GM12878 (cell line): ENCODE data around the gene HERPUD1. TPM values are rescaled to one million over a fixed set of nuclear protein-coding genes. Genes with fewer than 3 reads are reported as not detected.

ENCODE experiments used
- ATAC-seq: fragments of 200-7000 bp; cut with Tn5 transposase; 3 replicates; pipeline ENCODE4 v1.9.1; 2020; ENCODE audit warnings: mild to moderate bottlenecking, moderate library complexity
- BruUV-seq: library from RNA; stranded (reverse); fragments of 400-500 nt; replicated peaks from 2 replicates; lab custom pipeline; 2021; lab: Mats Ljungman, UMichigan
- CTCF ChIA-PET: fragments of 300-600 bp; sonication (Branson Sonifier 250); formaldehyde crosslinking; extraction: SDS; loops from one replicate; lab custom pipeline; 2021; ENCODE audit warnings: inconsistent platforms; lab: Yijun Ruan, JAX
- POLR2A ChIA-PET: fragments of 350-600 bp; formaldehyde crosslinking; extraction: SDS; loops from one replicate; lab custom pipeline; 2021; ENCODE audit warnings: inconsistent platforms; lab: Charles Lee
- RAD21 ChIA-PET: fragments of 300-600 bp; sonication (Branson Sonifier 250); formaldehyde crosslinking; loops from one replicate; lab custom pipeline; 2023; ENCODE audit warnings: antibody characterized with exemption; ENCODE audit not compliant: unreplicated experiment; lab: Charles Lee
- SMC1A ChIA-PET: fragments of 300-600 bp; sonication (Branson Sonifier 250); formaldehyde crosslinking; loops from one replicate; lab custom pipeline; 2023; ENCODE audit not compliant: unreplicated experiment, uncharacterized antibody; lab: Charles Lee
- DNase-seq: peaks from one replicate; pipeline ENCODE4 v3.0.0-alpha.2; 2011; ENCODE audit warnings: low read depth, low spot score
- FAIRE-seq: peaks from 3 replicates; lab custom pipeline; 2011; peaks lifted over from hg19 to GRCh38; lab: Jason Lieb, UNC
- H2AFZ ChIP-seq: 2 replicates; pipeline ENCODE4 v1.6.0; 2011; ENCODE audit warnings: low read depth, low read length, control low read depth; ENCODE audit not compliant: control insufficient read depth
- H3K27ac ChIP-seq: 2 replicates; pipeline ENCODE4 v1.5.1; 2011; ENCODE audit warnings: control low read depth; ENCODE audit not compliant: control insufficient read depth, insufficient read depth
- H3K27me3 ChIP-seq, 2 experiments: replicated peaks in 1 of 2; 2 replicates each; pipeline versions ENCODE4 v1.6.0 to v1.6.1; 2011; ENCODE audit warnings: low read length in 1 of 2; ENCODE audit not compliant: control insufficient read depth in 2 of 2, insufficient read depth in 2 of 2
- H3K36me3 ChIP-seq, 2 experiments: 2 replicates each; pipeline ENCODE4 v1.5.1; 2011; ENCODE audit warnings: low read length in 1 of 2; ENCODE audit not compliant: control insufficient read depth in 2 of 2, insufficient read depth in 2 of 2
- H3K4me1 ChIP-seq: 2 replicates; pipeline ENCODE4 v1.6.1; 2011; ENCODE audit warnings: mild to moderate bottlenecking, low read length, moderate library complexity, mixed read lengths; ENCODE audit not compliant: control insufficient read depth, insufficient read depth
- H3K4me2 ChIP-seq: 2 replicates; pipeline ENCODE4 v1.6.0; 2011; ENCODE audit warnings: control low read depth; ENCODE audit not compliant: control insufficient read depth, insufficient read depth
- H3K4me3 ChIP-seq: fragments of 200-600 bp; sonication (generic); 2 replicates; pipeline ENCODE4 v1.5.1; 2016
- H3K79me2 ChIP-seq: 2 replicates; pipeline ENCODE4 v1.6.0; 2011; ENCODE audit warnings: low read length; ENCODE audit not compliant: control insufficient read depth, insufficient read depth
- H3K9ac ChIP-seq: 2 replicates; pipeline ENCODE4 v1.8.0; 2011; ENCODE audit warnings: low read length, control low read depth, mixed read lengths; ENCODE audit not compliant: control insufficient read depth, insufficient read depth
- H3K9me3 ChIP-seq: replicated peaks from 3 replicates; pipeline ENCODE4 v1.5.1; 2011; ENCODE audit warnings: mild to moderate bottlenecking, low read length; ENCODE audit not compliant: control insufficient read depth, insufficient read depth
- H4K20me1 ChIP-seq: 2 replicates; pipeline ENCODE4 v1.6.0; 2011; ENCODE audit not compliant: control insufficient read depth, insufficient read depth
- BACH1 ChIP-seq: fragments of 450-650 bp; IDR thresholded peaks from 2 replicates; pipeline ENCODE4 v1.6.1; 2017; ENCODE audit warnings: mild to moderate bottlenecking, borderline replicate concordance
- BCL11A ChIP-seq: IDR thresholded peaks from 2 replicates; pipeline ENCODE4 v1.6.1; 2011; ENCODE audit warnings: low read depth, low read length
- CBFB ChIP-seq: IDR thresholded peaks from 2 replicates; pipeline ENCODE4 v1.6.1; 2016; ENCODE audit warnings: antibody characterized with exemption, low read depth
- CHD4 ChIP-seq: fragments of 200-600 bp; sonication (generic); IDR thresholded peaks from 2 replicates; pipeline ENCODE4 v1.6.1; 2016; ENCODE audit warnings: mild to moderate bottlenecking
- CREB1 ChIP-seq: IDR thresholded peaks from 2 replicates; pipeline ENCODE4 v1.6.1; 2012; ENCODE audit warnings: low read depth, mild to moderate bottlenecking, inconsistent platforms
- DPF2 ChIP-seq: fragments of 450-650 bp; IDR thresholded peaks from 2 replicates; pipeline ENCODE4 v1.6.1; 2017; ENCODE audit warnings: mild to moderate bottlenecking
- LARP7 ChIP-seq: fragments of 450-650 bp; IDR thresholded peaks from 2 replicates; pipeline ENCODE4 v1.6.1; 2017; ENCODE audit warnings: mild to moderate bottlenecking
- MLLT1 ChIP-seq: fragments of 450-650 bp; IDR thresholded peaks from 2 replicates; pipeline ENCODE4 v1.6.1; 2016; ENCODE audit warnings: mild to moderate bottlenecking
- NFIC ChIP-seq: IDR thresholded peaks from 2 replicates; pipeline ENCODE4 v1.6.1; 2012; ENCODE audit warnings: low read depth, mild to moderate bottlenecking, inconsistent platforms, low read length, moderate library complexity
- SMC3 ChIP-seq: IDR thresholded peaks from 2 replicates; pipeline ENCODE4 v1.6.1; 2011; ENCODE audit warnings: low read length, improper control_type of control experiment, borderline replicate concordance
- SUPT20H ChIP-seq: IDR thresholded peaks from 2 replicates; pipeline ENCODE4 v1.6.1; 2011; ENCODE audit warnings: low read depth, mild to moderate bottlenecking, low read length, moderate library complexity, borderline replicate concordance; ENCODE audit not compliant: control insufficient read depth
- SUZ12 ChIP-seq: fragments of 200-600 bp; sonication (generic); IDR thresholded peaks from one replicate; pipeline ENCODE4 v1.6.1; 2018; ENCODE audit warnings: antibody characterized with exemption, mild to moderate bottlenecking; ENCODE audit not compliant: unreplicated experiment
- ZNF217 ChIP-seq: fragments of 450-650 bp; IDR thresholded peaks from 2 replicates; pipeline ENCODE4 v1.6.1; 2017; ENCODE audit warnings: antibody characterized with exemption, mild to moderate bottlenecking
- WGBS: methylation state at CpG from one replicate; pipeline ENCODE4 v1.1.6; 2016; ENCODE audit warnings: low lambda C conversion rate; ENCODE audit not compliant: insufficient replicate concordance, insufficient coverage; ENCODE audit errors: missing lambda C conversion rate; 5-methylcytosine and 5-hydroxymethylcytosine counted together
- in situ Hi-C: fragments of 300-500 bp; cut with MboI; formaldehyde crosslinking; loops from 9 replicates; pipeline ENCODE4 v1.14.3; 2018; ENCODE audit warnings: mixed read lengths
- intact Hi-C: fragments of 100-400 bp; cut with micrococcal nuclease; formaldehyde crosslinking; loops from one replicate; pipeline ENCODE4 v1.14.2; 2022; ENCODE audit not compliant: unreplicated experiment
- polyA plus RNA-seq, 11 experiments: library from polyadenylated mRNA; depleted of rRNA in 4 of 11; unstranded in 6 of 11; stranded (reverse) in 5 of 11; fragments of >200 nt; fragmentation: Nextera tagmentation in 4 of 11; fragmentation: Illumina TruSeq in 1 of 11; extraction: Ambion mirVana in 4 of 11; extraction: Trizol in 1 of 11; gene quantifications; 1 replicate in 1 of 11; 2 replicates in 10 of 11; pipeline versions ENCODE4 v1.2.1 to v1.2.3, GENCODE V29; 2011 to 2016; ENCODE audit warnings: inconsistent platforms in 2 of 11, missing spikeins in 2 of 11, low read depth in 1 of 11
- total RNA-seq, 4 experiments: library from RNA; depleted of rRNA in 3 of 4; stranded (reverse); fragments of >200 nt in 3 of 4; fragmentation: Illumina TruSeq in 1 of 4; extraction: Trizol in 1 of 4; gene quantifications; 2 replicates each; pipeline versions ENCODE4 v1.2.1 to v1.2.3, GENCODE V29; 2013 to 2021

The HERPUD1 gene
- total and polyA plus RNA-seq, 10 of the 15 experiments (the other 5 are each of a cell fraction or from before 2014, with no cell fraction given), result 32.6 to 212 (median 122) TPM

- Histone ChIP-seq H4K20me1 (no peaks in the 10 kb centered on the region), H3K4me2 (no peak overlapping the region), H3K27me3 (no peaks in the 10 kb centered on the region), H3K36me3 (no peaks in the 10 kb centered on the region; a peak in 1 of 4 replicates), H3K4me1 (peaks cover 13% of the 10 kb centered on the region), H3K4me3 (no peak overlapping the region), H3K9me3 (no peaks in the 10 kb centered on the region), H2AFZ (no peak overlapping the region), H3K79me2 (peaks cover 25% of the 10 kb centered on the region), H3K27ac (no peak overlapping the region), H3K9ac (no peak overlapping the region)
- intact Hi-C loops, result loop anchor here (2.0 kb wide), 1 partner anchor 41 kb away; no protein-coding TSS in a partner anchor
- no TSS peak for BruUV-seq
- WGBS, result 98% methylated on average over 4 of the region's 4 CpGs
- ChIA-PET POLR2A (interaction anchor here (1.1 to 21.1 kb wide), 4 partner anchors 9 to 33 kb away, joined by 3 to 306 read pairs (median 9); no protein-coding TSS in a partner anchor), SMC1A (interaction anchor here (1.2 to 3.7 kb wide), 4 partner anchors 12 to 40 kb away, joined by 3 to 52 read pairs (median 12); no protein-coding TSS in a partner anchor), CTCF (interaction anchor here (1.8 to 2.7 kb wide), 4 partner anchors 10 to 61 kb away, joined by 6 to 14 read pairs (median 12); no protein-coding TSS in a partner anchor), RAD21 (interaction anchor here (1.7 to 2.9 kb wide), 6 partner anchors 12 to 60 kb away, joined by 4 to 34 read pairs (median 10); no protein-coding TSS in a partner anchor)
- in situ Hi-C loops, result no loop called here
- TF ChIP-seq LARP7, result no peak
- TF ChIP-seq ZNF217, result no peak
- TF ChIP-seq CBFB, result no peak
- TF ChIP-seq MLLT1, result no peak
- no peak for TF ChIP-seq SUZ12
- TF ChIP-seq SMC3, result no peak
- no peak for TF ChIP-seq BCL11A
- no peak for TF ChIP-seq CREB1
- TF ChIP-seq CHD4, result no peak
- TF ChIP-seq BACH1, result no peak
- no peak for TF ChIP-seq SUPT20H
- TF ChIP-seq DPF2, result no peak
- no peak for TF ChIP-seq NFIC
- DNase-seq (no peak), ATAC-seq (no peak), FAIRE-seq (no peak)
These were observed 2.3 kb upstream of the HERPUD1 start for GRCh38 chr16:56929639-56930038.
